ENCODE results near the gene SDK2.
A peak's percentile ranks its signal among the peaks of the same experiment; 100 is the strongest.

The SDK2 gene

DNA sequence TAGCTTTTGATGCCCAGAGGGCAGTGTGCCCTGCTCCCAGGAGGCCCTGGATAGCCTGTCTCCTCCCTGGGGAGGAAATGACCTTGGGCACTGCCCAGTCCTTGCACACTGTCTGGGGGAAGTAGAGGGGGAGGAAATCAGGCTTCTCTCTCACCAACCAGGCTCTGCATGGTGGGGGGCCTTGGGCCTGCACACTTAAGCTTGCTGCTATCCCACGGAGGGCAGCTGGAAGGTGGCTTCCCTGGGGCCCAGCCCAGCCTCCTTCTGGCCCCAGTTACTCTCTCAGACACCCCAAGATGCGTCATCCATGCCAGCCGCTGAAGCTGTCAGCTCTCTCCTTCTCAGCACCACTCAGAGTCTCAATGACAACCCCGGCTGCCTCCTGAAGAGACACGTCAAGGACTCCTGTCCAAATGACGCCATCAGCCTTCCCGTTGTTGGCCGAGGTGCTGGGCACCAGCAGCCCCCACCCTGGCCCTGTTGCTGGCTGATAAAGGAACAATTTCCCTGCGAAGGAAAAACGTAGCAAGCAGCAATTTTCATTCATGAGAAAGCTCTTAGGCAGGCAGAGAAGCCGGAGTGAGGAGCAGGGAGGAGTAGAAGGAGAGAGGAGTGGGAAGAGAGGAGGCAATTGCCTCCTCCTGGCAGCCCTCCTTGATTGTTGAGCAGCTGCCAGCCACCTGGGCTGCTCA is 95.5 kb downstream of the SDK2 start:
- in situ Hi-C loops (cut with MboI; ENCODE audit: low pct_unique_long_range_greater_than_20kb, low sequenced_read_pairs, unreplicated experiment) = no loop called here
- TF ChIP-seq, protein P1, sequence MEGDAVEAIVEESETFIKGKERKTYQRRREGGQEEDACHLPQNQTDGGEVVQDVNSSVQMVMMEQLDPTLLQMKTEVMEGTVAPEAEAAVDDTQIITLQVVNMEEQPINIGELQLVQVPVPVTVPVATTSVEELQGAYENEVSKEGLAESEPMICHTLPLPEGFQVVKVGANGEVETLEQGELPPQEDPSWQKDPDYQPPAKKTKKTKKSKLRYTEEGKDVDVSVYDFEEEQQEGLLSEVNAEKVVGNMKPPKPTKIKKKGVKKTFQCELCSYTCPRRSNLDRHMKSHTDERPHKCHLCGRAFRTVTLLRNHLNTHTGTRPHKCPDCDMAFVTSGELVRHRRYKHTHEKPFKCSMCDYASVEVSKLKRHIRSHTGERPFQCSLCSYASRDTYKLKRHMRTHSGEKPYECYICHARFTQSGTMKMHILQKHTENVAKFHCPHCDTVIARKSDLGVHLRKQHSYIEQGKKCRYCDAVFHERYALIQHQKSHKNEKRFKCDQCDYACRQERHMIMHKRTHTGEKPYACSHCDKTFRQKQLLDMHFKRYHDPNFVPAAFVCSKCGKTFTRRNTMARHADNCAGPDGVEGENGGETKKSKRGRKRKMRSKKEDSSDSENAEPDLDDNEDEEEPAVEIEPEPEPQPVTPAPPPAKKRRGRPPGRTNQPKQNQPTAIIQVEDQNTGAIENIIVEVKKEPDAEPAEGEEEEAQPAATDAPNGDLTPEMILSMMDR (IDR thresholded peaks at IDR 0.05; ENCODE audit: extremely low read depth, insufficient read depth, missing control alignments) = no peak

DNA sequence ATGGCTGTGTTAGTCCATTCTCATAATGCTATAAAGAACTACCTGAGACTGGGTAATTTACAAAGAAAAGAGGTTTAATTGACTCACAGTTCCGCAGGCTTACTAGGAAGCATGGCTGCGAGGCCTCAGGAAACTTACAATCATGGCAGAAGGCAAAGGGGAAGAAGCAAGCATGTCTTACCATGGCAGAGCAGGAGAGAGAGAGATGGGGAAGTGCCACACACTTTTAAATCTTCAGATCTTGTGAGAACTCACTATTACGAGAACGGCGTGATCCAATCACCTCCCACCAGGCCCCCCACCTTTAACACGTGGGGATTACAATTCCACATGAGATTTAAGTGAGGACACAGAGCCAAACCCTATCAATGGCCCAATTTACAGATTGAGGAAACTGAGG is 96.5 kb downstream of the SDK2 start:
- TF ChIP-seq, protein P1 (IDR thresholded peaks at IDR 0.05; ENCODE audit: extremely low read depth, insufficient read depth, missing control alignments) = no peak
- no peak for DNase-seq (ENCODE audit: low spot score)
- in situ Hi-C loops (cut with MboI; ENCODE audit: low pct_unique_long_range_greater_than_20kb, low sequenced_read_pairs, unreplicated experiment) = no loop called here

More for the DNA sequence above, 95.5 kb downstream of the SDK2 start:
- no peak for DNase-seq (ENCODE audit: low spot score)

DNA sequence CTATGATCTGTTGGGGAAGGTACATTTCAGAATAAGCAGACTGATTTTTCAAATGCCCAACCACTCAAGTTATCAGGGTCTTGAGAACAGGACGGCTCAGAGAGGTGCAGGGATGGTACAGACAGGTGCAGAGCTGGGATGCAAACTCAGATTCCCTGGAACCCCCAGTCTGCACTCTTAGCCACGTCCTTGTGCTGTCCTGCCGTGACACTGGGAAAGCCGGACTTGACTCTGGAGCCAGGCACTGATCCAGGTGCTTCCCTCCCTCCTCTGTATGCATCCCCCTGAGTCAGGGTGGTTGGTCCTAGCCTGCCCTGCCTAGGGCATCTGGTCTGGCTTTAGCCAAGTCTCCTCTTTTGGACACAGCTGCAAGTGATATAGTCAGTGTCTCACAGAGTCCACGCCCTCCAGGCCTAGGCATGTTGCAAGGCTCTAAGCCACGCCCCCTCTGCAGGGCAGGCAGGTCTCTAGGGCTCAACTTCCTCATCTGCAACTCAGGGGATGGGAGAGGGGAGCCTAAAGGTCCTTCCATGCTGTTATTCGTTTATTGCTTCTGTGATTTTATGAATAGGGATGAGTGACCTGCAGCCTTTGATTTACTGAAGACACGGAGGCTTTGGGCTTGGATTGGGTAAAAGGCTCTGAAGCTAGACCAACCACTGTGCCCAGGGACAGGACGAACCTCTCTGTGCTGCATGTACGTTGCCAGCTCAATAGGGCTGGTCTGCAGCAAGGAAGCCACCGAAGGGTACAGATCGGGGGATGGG is 97.3 kb downstream of the SDK2 start:
- TF ChIP-seq, protein P1 (IDR thresholded peaks at IDR 0.05; ENCODE audit: extremely low read depth, insufficient read depth, missing control alignments) = no peak
- DNase-seq (ENCODE audit: low spot score) = peak; percentile 56
- in situ Hi-C loops (cut with MboI; ENCODE audit: low pct_unique_long_range_greater_than_20kb, low sequenced_read_pairs, unreplicated experiment) = no loop called here

DNA sequence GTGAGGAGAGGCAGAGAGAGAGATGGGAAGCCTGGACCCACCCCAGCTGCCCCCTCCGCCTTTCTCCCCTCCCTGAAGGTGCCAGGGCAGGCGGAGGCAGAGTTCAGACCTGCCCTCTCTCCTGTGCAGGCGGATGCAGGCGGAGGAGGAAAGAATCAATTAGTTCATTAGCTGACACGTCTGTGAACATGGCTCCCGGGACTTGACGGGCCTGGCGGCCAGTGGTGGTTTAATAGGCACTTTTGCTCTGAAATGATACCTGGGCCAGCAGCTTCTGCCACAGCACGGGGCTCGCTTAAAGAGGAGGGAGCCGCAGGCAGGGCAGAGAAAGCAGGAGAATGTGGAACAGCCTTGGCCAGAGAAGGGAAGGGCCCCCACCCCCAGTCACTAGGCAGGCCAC is 98.1 kb downstream of the SDK2 start:
- DNase-seq (ENCODE audit: low spot score) = no peak
- TF ChIP-seq, protein P1 (IDR thresholded peaks at IDR 0.05; ENCODE audit: extremely low read depth, insufficient read depth, missing control alignments) = no peak
- in situ Hi-C loops (cut with MboI; ENCODE audit: low pct_unique_long_range_greater_than_20kb, low sequenced_read_pairs, unreplicated experiment) = no loop called here

DNA sequence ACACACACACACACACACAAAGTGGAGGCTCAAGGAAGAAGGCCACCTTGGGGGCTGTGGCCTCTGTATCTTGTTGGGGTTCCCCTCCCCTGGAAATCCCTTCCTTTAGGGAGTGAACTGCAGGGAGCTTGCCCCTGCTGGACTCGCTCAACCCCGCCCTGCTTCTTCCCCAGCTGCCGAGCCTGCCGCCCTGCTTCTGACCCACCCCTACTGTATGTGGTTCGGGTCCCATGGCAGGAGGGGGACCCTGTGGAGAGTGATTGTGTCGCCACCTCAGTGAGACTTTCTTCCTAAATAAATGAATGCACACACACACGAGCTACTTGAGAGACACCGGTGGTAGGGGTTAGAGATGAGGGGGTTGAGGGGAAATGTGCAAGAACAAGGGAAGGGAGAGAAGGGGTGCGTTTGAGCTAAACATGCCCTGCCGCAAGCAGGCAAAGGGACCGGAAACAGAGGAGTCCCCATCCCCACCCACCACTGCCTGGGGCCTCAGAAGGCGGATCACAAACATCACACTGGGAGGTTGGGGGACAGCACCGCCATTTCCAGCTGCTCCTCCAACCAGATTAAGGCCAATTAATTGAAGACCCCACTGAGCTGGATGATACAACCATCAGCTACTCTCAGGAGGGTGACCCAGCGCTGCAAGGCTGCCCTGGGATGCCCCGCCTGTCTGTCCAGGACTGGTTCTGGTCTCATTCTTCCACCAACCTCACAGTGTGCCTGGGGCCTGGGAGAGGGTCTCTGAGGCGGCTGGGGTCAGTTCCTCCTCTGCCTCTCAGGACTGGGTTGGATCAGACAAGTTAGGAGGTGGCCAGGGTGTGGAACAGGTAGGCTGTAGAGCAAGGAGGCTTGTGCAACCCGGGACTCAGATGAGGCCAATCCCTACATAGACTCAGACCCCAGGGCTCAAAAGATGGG is 98.9 kb downstream of the SDK2 start:
- TF ChIP-seq, protein P1 (IDR thresholded peaks at IDR 0.05; ENCODE audit: extremely low read depth, insufficient read depth, missing control alignments) = no peak
- DNase-seq (ENCODE audit: low spot score) = no peak
- in situ Hi-C loops (cut with MboI; ENCODE audit: low pct_unique_long_range_greater_than_20kb, low sequenced_read_pairs, unreplicated experiment) = no loop called here

DNA sequence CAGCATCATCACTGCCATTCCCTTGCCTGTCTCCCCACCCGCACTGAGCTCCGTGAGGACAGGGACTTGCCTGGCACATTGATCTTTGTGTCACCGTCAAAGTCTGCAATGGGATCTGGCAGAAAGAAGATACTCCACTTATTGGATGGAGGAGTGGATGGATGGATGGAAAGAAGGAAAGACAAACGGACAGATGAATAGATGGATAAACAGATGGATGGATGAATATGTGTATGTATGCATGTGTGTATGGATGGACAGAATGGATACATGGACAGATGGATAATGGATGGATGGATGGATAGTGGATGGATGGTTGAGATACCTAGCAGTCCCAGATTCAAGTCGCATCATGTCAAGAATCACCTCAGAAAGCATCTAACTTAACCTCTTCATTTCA is 99.9 kb downstream of the SDK2 start:
- no peak for DNase-seq (ENCODE audit: low spot score)
- TF ChIP-seq, protein P1 (IDR thresholded peaks at IDR 0.05; ENCODE audit: extremely low read depth, insufficient read depth, missing control alignments) = no peak
- in situ Hi-C loops (cut with MboI; ENCODE audit: low pct_unique_long_range_greater_than_20kb, low sequenced_read_pairs, unreplicated experiment) = no loop called here

Measured in GM13977 (cell line).